ENCODE measurements around the gene CYTIP.

DNA sequence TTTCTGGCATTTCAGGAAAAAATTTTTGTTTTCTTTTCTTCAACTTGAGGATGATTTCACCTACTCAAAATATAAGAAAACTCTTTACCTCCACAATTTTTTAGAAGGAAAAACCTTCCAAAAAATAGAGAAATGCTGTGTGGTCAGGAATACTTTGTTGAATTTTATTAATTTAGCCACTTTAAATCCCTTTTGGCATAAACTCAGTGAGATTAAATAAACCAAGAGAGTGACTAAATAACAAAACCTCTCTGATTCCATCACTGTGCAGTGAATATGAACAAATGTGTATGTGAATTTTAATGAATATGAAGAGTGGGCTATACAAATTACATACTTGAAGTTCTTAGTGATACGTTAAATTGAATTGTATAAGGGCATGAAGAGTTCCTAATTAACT, 25.8 kb upstream of the CYTIP start:
- no peak for TF ChIP-seq CTCF (IDR thresholded peaks at IDR 0.05; ENCODE audit: poor library complexity)
- no peak for TF ChIP-seq EZH2phosphoT487 (IDR thresholded peaks at IDR 0.05; ENCODE audit: low read depth, severe bottlenecking, unreplicated experiment)
